GM23338 (cell line): Measurements from ENCODE around the gene NCF2. TPM values are rescaled to one million over a fixed set of nuclear protein-coding genes. Genes with fewer than 3 reads are reported as not detected.

Experiments
- ATAC-seq: fragments of 200-7000 bp; cut with Tn5 transposase; 3 replicates; pipeline ENCODE4 v1.9.1; 2020
- DNase-seq: peaks from one replicate; pipeline ENCODE4 v3.0.0-alpha.2; 2015; ENCODE audit warnings: low spot score
- H2AFZ ChIP-seq: fragments of 200-600 bp; sonication (generic); 2 replicates; pipeline ENCODE4 v1.8.0; 2016; ENCODE audit warnings: antibody characterized with exemption, mild to moderate bottlenecking, moderate library complexity
- H3F3A ChIP-seq: fragments of 200-600 bp; sonication (generic); replicated peaks from 2 replicates; pipeline ENCODE4 v1.8.0; 2017; ENCODE audit warnings: antibody characterized with exemption, mixed run types, low read depth
- H3K27ac ChIP-seq: fragments of 200-600 bp; sonication (generic); 2 replicates; pipeline ENCODE4 v1.6.1; 2016; ENCODE audit warnings: low read depth
- H3K27me3 ChIP-seq: fragments of 200-600 bp; sonication (generic); 2 replicates; pipeline ENCODE4 v1.8.0; 2016; ENCODE audit warnings: mild to moderate bottlenecking, mixed run types, moderate library complexity; ENCODE audit not compliant: insufficient read depth
- H3K36me3 ChIP-seq: fragments of 200-600 bp; sonication (generic); 2 replicates; pipeline ENCODE4 v1.8.0; 2016; ENCODE audit warnings: mild to moderate bottlenecking; ENCODE audit not compliant: insufficient read depth
- H3K4me1 ChIP-seq: fragments of 200-600 bp; sonication (generic); 2 replicates; pipeline ENCODE4 v1.8.0; 2016; ENCODE audit warnings: mild to moderate bottlenecking, moderate library complexity; ENCODE audit not compliant: insufficient read depth
- H3K4me2 ChIP-seq: fragments of 200-600 bp; sonication (generic); 2 replicates; pipeline ENCODE4 v1.7.1; 2017; ENCODE audit warnings: mixed run types
- H3K4me3 ChIP-seq: fragments of 200-600 bp; sonication (generic); 2 replicates; pipeline ENCODE4 v1.6.1; 2016; ENCODE audit warnings: mixed run types
- H3K79me2 ChIP-seq: fragments of 200-600 bp; sonication (generic); replicated peaks from 2 replicates; pipeline ENCODE4 v1.8.0; 2017; ENCODE audit warnings: mild to moderate bottlenecking; ENCODE audit not compliant: insufficient read depth
- H3K9me2 ChIP-seq: fragments of 200-600 bp; sonication (generic); 2 replicates; pipeline ENCODE4 v1.8.0; 2017; ENCODE audit not compliant: insufficient read depth
- H4K20me1 ChIP-seq: fragments of 200-600 bp; sonication (generic); replicated peaks from 2 replicates; pipeline ENCODE4 v1.8.0; 2017; ENCODE audit warnings: mild to moderate bottlenecking; ENCODE audit not compliant: insufficient read depth
- H3K27ac Mint-ChIP-seq: 2 replicates; pipeline ENCODE4 v1.8.0; 2020; ENCODE audit warnings: inconsistent platforms, mild to moderate bottlenecking, moderate library complexity, mixed read lengths
- H3K27me3 Mint-ChIP-seq: 3 replicates; pipeline ENCODE4 v1.8.0; 2022; ENCODE audit warnings: low read depth, mild to moderate bottlenecking, moderate library complexity, mixed read lengths, inconsistent platforms; ENCODE audit not compliant: insufficient read depth, poor library complexity
- H3K36me3 Mint-ChIP-seq: 3 replicates; pipeline ENCODE4 v1.8.0; 2021; ENCODE audit warnings: low read depth, mild to moderate bottlenecking, inconsistent platforms, moderate library complexity, mixed read lengths
- H3K4me1 Mint-ChIP-seq: 3 replicates; pipeline ENCODE4 v1.8.0; 2020; ENCODE audit warnings: mild to moderate bottlenecking, inconsistent platforms, mixed read lengths
- H3K4me3 Mint-ChIP-seq: 3 replicates; pipeline ENCODE4 v1.8.0; 2021; ENCODE audit warnings: moderate library complexity, mild to moderate bottlenecking, inconsistent platforms, mixed read lengths
- H3K9me3 Mint-ChIP-seq: 3 replicates; pipeline ENCODE4 v1.8.0; 2020; ENCODE audit warnings: moderate library complexity, mild to moderate bottlenecking, inconsistent platforms, mixed read lengths
- CREB1 ChIP-seq: fragments of 250-450 bp; sonication (Bioruptor Pico); IDR thresholded peaks from 2 replicates; pipeline ENCODE4 v1.5.0; 2020; ENCODE audit warnings: low read depth, mild to moderate bottlenecking, moderate library complexity
- EZH2 ChIP-seq: fragments of 200-600 bp; sonication (generic); IDR thresholded peaks from one replicate; pipeline ENCODE4 v1.8.0; 2017; ENCODE audit warnings: antibody characterized with exemption, mild to moderate bottlenecking, low read depth; ENCODE audit not compliant: unreplicated experiment
- NANOG ChIP-seq: IDR thresholded peaks from 2 replicates; pipeline ENCODE4 v1.6.1; 2016; ENCODE audit warnings: antibody characterized with exemption, borderline replicate concordance
- STAT1 ChIP-seq: IDR thresholded peaks from one replicate; pipeline ENCODE4 v1.6.1; 2016; ENCODE audit warnings: antibody characterized with exemption; ENCODE audit not compliant: unreplicated experiment
- ZNF114 ChIP-seq: fragments of 250-450 bp; sonication (Bioruptor Pico); IDR thresholded peaks from 2 replicates; pipeline ENCODE4 v1.5.0; 2020; ENCODE audit warnings: mild to moderate bottlenecking, moderate library complexity
- ZNF331 ChIP-seq: fragments of 250-450 bp; sonication (Bioruptor Pico); IDR thresholded peaks from 2 replicates; pipeline ENCODE4 v1.5.0; 2020; ENCODE audit warnings: low read depth, mild to moderate bottlenecking, moderate library complexity
- polyA plus RNA-seq: library from polyadenylated mRNA; unstranded; fragments of >200 nt; fragmentation: Nextera tagmentation; extraction: Ambion mirVana; gene quantifications from 2 replicates; pipeline ENCODE4 v1.2.1, GENCODE V29; 2016
- total RNA-seq: library from RNA; depleted of rRNA; stranded (reverse); fragments of >200 nt; shearing (Covaris generic); gene quantifications from 2 replicates; pipeline ENCODE4 v1.2.3, GENCODE V29; 2014
- TF ChIP-seq, protein P1 (sequence below): fragments of 250-450 bp; sonication (Bioruptor Pico); IDR thresholded peaks from 2 replicates; pipeline ENCODE4 v1.5.0; 2020; ENCODE audit warnings: mild to moderate bottlenecking, moderate library complexity
- TF ChIP-seq, protein P2 (sequence below), 2 experiments: fragments of 200-600 bp in 1 of 2; sonication (generic) in 1 of 2; conservative IDR thresholded peaks; 2 replicates each; pipeline versions ENCODE4 v1.5.1 to v1.6.1; 2016 to 2017; ENCODE audit warnings: antibody characterized with exemption in 2 of 2, low read depth in 2 of 2, mild to moderate bottlenecking in 2 of 2, moderate library complexity in 1 of 2

The NCF2 gene
- total and polyA plus RNA-seq, 2 experiments from 2014 or later: not detected

DNA sequence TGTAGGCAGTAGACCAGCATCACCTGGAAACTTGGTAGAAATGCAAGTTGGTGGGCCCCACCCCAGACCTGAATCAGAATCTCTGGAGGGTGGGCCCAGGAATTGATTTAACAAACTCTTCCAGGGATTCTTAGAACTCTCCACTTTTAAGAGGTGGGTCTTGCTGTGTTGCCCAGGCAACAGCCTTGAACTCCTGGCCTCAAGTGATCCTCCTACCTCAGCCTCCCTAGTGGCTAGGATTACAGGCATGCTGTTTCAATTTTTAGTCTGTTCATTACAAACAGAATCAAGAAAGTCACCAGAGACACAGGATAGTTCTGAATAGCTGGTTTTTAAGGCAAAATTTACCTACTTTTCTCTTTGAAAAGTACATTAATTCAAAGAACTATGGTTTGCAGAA lies 31.2 kb downstream of the NCF2 start (continued):
- TF ChIP-seq, protein P1, sequence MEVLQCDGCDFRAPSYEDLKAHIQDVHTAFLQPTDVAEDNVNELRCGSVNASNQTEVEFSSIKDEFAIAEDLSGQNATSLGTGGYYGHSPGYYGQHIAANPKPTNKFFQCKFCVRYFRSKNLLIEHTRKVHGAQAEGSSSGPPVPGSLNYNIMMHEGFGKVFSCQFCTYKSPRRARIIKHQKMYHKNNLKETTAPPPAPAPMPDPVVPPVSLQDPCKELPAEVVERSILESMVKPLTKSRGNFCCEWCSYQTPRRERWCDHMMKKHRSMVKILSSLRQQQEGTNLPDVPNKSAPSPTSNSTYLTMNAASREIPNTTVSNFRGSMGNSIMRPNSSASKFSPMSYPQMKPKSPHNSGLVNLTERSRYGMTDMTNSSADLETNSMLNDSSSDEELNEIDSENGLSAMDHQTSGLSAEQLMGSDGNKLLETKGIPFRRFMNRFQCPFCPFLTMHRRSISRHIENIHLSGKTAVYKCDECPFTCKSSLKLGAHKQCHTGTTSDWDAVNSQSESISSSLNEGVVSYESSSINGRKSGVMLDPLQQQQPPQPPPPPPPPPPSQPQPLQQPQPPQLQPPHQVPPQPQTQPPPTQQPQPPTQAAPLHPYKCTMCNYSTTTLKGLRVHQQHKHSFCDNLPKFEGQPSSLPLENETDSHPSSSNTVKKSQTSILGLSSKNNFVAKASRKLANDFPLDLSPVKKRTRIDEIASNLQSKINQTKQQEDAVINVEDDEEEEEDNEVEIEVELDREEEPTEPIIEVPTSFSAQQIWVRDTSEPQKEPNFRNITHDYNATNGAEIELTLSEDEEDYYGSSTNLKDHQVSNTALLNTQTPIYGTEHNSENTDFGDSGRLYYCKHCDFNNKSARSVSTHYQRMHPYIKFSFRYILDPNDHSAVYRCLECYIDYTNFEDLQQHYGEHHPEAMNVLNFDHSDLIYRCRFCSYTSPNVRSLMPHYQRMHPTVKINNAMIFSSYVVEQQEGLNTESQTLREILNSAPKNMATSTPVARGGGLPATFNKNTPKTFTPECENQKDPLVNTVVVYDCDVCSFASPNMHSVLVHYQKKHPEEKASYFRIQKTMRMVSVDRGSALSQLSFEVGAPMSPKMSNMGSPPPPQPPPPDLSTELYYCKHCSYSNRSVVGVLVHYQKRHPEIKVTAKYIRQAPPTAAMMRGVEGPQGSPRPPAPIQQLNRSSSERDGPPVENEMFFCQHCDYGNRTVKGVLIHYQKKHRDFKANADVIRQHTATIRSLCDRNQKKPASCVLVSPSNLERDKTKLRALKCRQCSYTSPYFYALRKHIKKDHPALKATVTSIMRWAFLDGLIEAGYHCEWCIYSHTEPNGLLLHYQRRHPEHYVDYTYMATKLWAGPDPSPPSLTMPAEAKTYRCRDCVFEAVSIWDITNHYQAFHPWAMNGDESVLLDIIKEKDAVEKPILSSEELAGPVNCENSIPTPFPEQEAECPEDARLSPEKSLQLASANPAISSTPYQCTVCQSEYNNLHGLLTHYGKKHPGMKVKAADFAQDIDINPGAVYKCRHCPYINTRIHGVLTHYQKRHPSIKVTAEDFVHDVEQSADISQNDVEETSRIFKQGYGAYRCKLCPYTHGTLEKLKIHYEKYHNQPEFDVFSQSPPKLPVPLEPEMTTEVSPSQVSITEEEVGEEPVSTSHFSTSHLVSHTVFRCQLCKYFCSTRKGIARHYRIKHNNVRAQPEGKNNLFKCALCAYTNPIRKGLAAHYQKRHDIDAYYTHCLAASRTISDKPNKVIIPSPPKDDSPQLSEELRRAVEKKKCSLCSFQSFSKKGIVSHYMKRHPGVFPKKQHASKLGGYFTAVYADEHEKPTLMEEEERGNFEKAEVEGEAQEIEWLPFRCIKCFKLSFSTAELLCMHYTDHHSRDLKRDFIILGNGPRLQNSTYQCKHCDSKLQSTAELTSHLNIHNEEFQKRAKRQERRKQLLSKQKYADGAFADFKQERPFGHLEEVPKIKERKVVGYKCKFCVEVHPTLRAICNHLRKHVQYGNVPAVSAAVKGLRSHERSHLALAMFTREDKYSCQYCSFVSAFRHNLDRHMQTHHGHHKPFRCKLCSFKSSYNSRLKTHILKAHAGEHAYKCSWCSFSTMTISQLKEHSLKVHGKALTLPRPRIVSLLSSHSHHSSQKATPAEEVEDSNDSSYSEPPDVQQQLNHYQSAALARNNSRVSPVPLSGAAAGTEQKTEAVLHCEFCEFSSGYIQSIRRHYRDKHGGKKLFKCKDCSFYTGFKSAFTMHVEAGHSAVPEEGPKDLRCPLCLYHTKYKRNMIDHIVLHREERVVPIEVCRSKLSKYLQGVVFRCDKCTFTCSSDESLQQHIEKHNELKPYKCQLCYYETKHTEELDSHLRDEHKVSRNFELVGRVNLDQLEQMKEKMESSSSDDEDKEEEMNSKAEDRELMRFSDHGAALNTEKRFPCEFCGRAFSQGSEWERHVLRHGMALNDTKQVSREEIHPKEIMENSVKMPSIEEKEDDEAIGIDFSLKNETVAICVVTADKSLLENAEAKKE (CRISPR knock-in tag): no peak
- TF ChIP-seq STAT1 (no peak), ZNF114 (CRISPR knock-in tag) (no peak)

DNA sequence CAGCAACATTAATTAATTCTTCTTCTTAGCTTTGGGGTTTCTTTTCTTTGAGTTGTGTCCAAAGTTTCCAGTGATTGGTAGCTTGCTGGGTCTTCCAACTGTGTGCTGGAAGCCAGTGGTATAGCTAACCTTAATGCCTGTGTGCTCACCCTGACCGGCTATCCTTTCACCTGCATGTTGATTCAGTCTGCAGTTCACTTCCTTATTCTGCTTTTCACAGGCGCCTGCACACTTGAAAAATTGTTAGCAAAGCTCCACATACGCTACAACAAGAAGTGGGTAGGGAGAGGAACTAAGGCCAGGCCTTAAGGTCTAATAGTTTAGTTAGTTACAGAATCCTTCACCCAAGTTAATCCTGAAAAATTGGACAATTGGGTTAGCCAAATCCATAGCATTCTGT lies 35.7 kb downstream of the NCF2 start:
- H3K27me3 ChIP-seq: no peaks in the 10 kb centered on the region
- H3K4me1 Mint-ChIP-seq: peaks cover 5% of the 10 kb centered on the region; the same call in 1 of the 3 replicates
- H3K4me1 ChIP-seq: no peaks in the 10 kb centered on the region; the same call in 1 of the 2 replicates
- H3K27ac ChIP-seq: no peak overlapping the region
- no peaks in the 10 kb centered on the region for H3K79me2 ChIP-seq
- no peak overlapping the region for H3K27ac Mint-ChIP-seq
- no peaks in the 10 kb centered on the region; the same call in 1 of the 2 replicates for H4K20me1 ChIP-seq
- no peak overlapping the region for H2AFZ ChIP-seq
- ATAC-seq (no peak), DNase-seq (no peak)
- no peaks in the 10 kb centered on the region for H3K9me3 Mint-ChIP-seq
- no peak overlapping the region for H3K4me2 ChIP-seq
- H3K36me3 ChIP-seq: peaks cover 32% of the 10 kb centered on the region
- no peaks in the 10 kb centered on the region for H3K9me2 ChIP-seq
- H3K36me3 Mint-ChIP-seq: peaks cover 33% of the 10 kb centered on the region
- no peaks in the 10 kb centered on the region; the same call in 1 of the 2 replicates for H3F3A ChIP-seq
- no peak overlapping the region for H3K4me3 ChIP-seq
- peaks cover 4% of the 10 kb centered on the region for H3K27me3 Mint-ChIP-seq
- H3K4me3 Mint-ChIP-seq: no peak overlapping the region
- TF ChIP-seq NANOG (no peak), ZNF114 (CRISPR knock-in tag) (no peak), ZNF331 (CRISPR knock-in tag) (no peak), CREB1 (CRISPR knock-in tag) (no peak), EZH2 (no peak)
- TF ChIP-seq, protein P1 (CRISPR knock-in tag): no peak
- TF ChIP-seq, protein P2, sequence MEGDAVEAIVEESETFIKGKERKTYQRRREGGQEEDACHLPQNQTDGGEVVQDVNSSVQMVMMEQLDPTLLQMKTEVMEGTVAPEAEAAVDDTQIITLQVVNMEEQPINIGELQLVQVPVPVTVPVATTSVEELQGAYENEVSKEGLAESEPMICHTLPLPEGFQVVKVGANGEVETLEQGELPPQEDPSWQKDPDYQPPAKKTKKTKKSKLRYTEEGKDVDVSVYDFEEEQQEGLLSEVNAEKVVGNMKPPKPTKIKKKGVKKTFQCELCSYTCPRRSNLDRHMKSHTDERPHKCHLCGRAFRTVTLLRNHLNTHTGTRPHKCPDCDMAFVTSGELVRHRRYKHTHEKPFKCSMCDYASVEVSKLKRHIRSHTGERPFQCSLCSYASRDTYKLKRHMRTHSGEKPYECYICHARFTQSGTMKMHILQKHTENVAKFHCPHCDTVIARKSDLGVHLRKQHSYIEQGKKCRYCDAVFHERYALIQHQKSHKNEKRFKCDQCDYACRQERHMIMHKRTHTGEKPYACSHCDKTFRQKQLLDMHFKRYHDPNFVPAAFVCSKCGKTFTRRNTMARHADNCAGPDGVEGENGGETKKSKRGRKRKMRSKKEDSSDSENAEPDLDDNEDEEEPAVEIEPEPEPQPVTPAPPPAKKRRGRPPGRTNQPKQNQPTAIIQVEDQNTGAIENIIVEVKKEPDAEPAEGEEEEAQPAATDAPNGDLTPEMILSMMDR (conservative IDR thresholded peaks at IDR 0.05; ENCODE audit: low read depth in 2 of 2): no peak
